Right ventricle myocardium inferior (tissue), 1 donor: ENCODE data around the gene MTF2. TPM values are rescaled to one million over a fixed set of nuclear protein-coding genes. Genes with fewer than 3 reads are reported as not detected.
"Not testable (repeated sequence)": the region's sequence is repeated elsewhere in the genome, so short reads cannot be mapped to it uniquely, and the experiment has no call there.

ENCODE experiments used
- ATAC-seq: fragments of 200-7000 bp; cut with Tn5 transposase; one replicate; pipeline ENCODE4 v1.9.1; 2020; ENCODE audit warnings: mild to moderate bottlenecking, moderate library complexity
- DNase-seq: peaks from one replicate; pipeline ENCODE4 v3.0.0; 2021; ENCODE audit errors: missing footprints
- intact Hi-C: fragments of 100-400 bp; cut with DNase I; formaldehyde crosslinking; loops from one replicate; pipeline ENCODE4 v1.11.0; 2022
- long read RNA-seq: library from polyadenylated mRNA; unstranded; transcript quantifications from one replicate; pipeline ENCODE4 v2.0.0, GENCODE V29; 2021
- total RNA-seq: library from RNA; stranded (reverse); fragmentation: NEBNext Ultra II Directional; extraction: Animal tissue kit (Norgen Biotek cat#: 25700); gene quantifications from one replicate; pipeline ENCODE4 v1.2.1, GENCODE V29; 2021
- donor health status: DM: no; HTN: yes; CAD: no; lungs with severe emphysema.

Gene MTF2
- total RNA-seq = 7.1 TPM
- long read RNA-seq, full-length matches to known transcripts = 6 of 8 reads
- long read RNA-seq, partial matches to known transcripts = 0 of 8 reads
- long read RNA-seq, other reads (novel, unspliced or antisense) = 2 of 8 reads

DNA sequence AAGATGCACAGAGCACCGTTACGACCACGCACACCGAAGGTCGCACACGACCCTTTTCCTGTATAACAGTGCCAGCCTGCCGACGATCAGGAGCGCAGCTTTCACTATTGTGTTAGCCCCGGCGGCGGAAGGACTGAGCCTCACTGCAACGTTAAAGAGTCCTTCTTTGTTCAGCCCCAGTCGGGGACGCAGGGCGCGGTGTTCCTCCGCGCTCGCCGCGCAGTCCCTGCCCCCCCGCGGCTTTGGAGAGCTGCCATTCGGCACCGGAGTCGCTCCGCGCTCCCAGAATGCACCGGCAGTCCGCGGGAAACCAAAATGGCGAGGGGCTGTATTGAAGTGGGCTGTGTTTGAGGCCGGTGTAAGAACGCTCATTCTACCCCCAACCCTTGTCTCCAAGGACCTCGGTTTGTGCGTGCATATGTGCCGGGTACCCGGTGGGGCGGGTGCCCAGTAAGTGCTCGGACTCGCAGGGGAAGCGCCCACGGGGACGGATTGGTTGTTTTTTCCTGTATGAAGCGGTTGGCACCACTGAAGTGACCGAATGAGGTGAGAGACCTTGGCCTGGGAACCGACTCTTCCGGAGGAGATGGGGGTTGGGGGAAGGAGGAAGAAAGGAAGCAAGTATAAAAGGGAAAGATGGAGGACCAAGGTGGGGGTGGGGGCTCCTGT, at the start of gene MTF2:
Gene MTF2 (plus strand): TSS at position 298 of the 669 bp plus-strand sequence. CDS start 244 bp downstream, at position 542.
- DNase-seq = peak; percentile 95
- peak; percentile 97 for ATAC-seq

DNA sequence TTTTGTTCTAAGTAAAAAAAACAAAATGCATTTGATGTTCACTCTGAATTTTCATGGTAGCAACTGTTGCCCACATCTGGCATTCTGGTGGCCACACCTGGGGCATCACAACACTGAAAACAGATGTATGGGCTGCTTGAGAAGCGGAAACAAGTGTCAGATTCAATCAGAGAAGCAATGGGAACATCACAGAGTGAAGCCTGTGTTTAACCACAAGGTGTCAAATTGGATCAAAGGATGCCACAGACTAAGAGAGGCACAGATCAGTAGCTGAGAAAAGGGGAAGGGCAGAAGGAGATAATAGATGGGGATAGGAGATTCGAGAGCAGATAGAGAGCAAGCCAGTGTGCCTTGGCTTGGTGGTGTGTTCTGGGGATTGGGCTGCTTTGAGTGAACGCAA, 49.8 kb upstream of the MTF2 start:
- ATAC-seq (no peak), DNase-seq (no peak)
- intact Hi-C loops = no loop called here

More for the DNA sequence above, at the start of gene MTF2:
- intact Hi-C loops = loop anchor here (1.0 kb wide), 1 partner anchor 101 kb away; the partner anchor contains the start of genes CCDC18 and TMED5

DNA sequence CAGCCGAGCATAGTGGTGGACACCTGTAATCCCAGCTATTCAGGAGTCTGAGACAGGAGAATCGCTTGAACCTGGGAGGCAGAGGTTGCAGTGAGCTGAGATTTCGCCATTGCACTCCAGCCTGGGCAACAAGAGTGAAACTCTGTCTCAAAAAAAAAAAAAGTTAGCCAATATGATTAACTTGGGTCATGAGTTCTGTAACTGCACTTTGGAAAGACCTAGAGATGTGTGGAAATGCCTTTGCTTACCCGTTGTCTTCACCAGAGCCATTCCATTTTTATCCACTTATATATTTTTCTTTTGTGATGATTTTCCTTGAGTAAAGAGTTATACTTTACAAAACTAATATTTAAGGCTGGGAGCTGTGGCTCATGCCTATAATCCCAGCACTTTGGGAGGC, 48.9 kb upstream of the MTF2 start:
- ATAC-seq, intact Hi-C loops, DNase-seq: not testable (repeated sequence)

DNA sequence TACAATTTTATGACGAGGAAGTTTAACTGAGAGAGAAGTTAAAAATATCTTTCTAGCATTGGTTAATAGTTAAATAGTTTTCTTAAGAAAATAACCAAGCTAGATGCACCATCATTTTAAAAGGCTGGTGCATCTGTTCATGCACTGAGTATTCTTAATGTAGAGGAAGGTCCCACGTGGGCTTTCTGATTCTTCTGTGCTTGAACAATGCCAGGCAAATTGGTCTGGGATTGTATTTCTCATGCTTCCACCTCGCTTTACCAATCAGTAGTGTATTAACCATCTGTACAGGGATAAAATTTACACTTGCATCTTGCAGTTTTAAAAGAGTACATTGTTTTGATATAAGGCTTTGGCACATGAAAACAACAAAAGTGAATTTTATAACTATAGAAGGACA, 47.4 kb upstream of the MTF2 start:
- no peak for ATAC-seq

DNA sequence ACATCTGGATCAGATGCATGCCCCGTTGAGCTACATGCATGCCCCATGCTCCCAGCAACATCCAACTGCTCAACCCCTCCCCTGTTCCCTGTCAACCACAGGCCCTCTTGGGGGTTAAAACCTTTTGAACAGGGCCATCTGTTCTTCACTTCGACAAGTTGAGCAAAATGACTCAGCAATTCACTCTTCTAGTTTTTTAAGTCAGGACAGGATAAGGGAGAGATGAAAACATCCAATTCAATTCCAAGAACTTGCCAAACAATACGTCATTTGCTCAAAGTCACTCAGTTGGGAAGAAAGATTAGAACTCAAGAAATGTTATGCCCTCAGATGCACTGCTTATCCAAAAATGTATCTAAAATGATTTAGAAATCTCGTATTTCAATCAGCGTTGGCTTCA, 46.1 kb upstream of the MTF2 start:
- intact Hi-C loops = no loop called here
- peak; percentile 63 for ATAC-seq
- DNase-seq = no peak

More for the DNA sequence above, 47.4 kb upstream of the MTF2 start:
- no peak for DNase-seq
- intact Hi-C loops = no loop called here

DNA sequence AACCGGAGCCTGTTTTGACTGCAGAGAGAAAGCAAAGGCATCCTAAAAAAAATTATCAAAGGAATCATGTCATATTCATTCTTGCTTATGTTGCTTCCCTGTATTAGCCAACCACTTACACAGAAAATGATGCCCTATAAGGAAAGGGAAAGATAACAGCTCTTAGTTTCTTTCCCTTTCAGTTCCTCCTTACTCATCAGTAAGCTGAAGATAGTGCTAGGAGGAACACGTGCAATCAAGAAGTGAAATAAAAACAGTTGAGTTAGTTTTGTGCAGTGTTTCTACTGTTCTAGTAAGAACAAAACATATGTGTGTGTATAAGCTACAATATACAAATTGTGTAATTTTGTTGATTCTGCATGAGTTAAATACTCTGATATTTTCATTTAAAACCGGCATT, 45.3 kb upstream of the MTF2 start:
- intact Hi-C loops = no loop called here
- DNase-seq (no peak), ATAC-seq (no peak)

DNA sequence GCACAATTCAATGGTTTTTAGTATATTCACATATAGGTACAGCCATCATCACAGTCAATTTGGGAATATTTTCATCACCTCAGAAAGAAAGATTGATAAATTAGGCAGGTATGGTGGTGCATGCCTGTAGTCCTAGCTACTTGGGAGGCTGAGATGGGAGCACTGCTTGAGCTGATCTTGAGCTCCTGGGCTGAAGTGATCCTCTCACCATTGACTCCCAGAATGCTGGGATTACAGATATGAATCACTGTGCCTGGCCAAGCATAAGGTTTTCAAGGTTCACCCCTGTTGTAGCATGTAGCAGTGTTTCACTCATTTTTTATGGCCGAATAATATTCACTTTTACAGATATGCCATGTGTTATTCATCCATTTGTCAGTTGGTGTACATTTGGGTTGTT, 44.7 kb upstream of the MTF2 start:
- no peak for ATAC-seq
- no peak for DNase-seq
- intact Hi-C loops = no loop called here

DNA sequence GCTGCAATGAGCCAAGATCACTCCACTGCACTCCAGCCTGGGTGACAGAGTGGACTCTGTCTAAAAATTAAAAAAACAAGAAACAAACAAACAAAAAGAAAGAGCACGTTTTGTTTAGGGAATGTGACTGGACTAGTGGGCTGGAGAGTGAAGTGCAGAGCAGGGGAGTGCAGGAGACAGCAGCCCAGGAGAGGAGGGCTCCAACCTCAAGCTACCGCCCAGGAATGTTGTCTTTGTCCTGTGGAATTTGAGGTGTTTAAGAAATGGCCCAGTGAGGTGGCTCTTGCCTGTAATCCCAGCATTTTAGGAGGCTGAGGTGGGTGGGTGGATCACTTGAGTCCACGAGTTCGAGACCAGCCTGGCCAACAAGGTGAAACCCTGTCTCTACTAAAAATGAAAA, 42.4 kb upstream of the MTF2 start:
- ATAC-seq (no peak), DNase-seq (no peak)
- intact Hi-C loops = no loop called here

DNA sequence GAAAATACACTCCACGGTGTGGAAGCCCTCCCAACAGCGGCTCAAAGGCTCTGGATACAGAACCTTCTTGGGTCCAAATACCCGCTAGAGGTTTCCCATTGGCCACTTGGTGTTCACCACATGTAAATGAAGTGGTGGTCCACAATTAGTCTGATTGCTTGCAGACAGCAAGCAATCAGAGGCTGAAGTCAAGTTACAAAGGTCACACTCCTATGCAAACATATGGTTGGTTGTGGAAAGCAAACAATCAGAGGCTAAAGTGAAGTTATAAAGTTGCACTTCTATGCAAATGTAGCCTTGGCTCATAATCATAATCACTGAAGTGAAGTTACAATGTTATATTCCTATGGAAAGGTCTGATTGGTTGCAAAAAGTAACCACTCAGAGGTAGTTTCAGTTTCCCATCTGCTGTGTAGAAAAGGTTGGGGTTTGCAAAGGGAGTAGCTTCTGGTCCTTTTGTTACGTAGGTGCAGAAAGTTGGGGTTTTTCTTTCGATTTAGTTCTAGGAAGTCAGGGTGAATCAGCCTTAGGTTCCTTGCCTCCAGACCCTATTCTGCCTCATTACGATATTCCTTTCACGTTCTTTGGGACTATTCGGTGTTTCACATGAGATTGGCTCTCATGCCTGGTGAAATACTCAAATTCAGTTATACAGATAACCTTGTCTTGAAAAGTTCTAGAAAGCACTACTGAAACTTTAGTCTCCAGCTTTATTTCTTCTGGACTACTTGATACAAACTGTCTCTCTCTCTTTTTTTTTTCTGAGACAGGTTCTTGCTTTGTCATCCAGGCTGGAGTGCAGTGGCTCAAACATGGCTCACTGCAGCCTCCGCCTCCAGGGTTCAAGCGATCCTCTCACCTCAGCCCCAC, 36.7 kb upstream of the MTF2 start:
- no peak for DNase-seq
- no peak for ATAC-seq
- intact Hi-C loops = no loop called here

DNA sequence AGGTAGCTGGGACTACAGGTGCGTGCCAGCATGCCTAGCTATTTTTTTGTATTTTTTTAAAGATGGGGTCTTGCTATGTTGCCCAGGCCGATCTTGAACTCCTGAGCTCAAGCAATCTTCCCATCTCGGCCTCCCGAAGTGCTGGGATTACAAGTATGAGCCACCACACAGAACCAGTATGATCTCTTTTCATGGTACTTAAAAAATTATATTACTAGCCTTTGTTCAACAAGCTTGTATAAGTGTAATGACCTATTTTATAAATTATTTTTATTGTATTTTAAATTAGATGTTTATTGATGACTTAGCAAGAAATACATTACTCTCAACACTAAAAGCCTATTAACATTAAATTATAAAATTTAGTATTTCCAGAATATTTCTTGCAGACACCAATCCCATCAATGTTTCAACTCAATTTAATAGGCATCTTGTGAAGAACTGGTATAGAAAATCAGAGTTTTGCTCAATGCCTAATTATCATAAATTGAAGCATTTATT, 36.0 kb upstream of the MTF2 start:
- DNase-seq (no peak), ATAC-seq (no peak)
- intact Hi-C loops = no loop called here

DNA sequence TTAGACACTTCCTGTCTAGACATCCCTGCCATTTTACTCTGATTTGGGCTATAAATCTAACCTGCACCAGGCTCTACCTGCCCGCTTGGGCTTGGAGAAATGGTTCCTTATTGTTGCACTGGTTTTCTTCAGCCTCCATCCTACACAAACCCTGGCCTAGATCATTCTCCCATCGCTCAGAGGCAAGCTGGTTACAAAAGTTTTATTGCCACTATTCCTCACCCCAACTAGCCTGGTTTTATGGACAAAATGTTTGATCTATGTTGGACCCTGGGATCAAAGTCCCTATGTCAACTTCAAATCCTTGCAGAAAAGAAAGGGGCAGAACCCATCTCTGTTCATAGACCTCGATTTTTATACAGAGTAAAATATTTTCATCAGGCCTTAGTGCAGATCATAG, 31.5 kb upstream of the MTF2 start:
- no peak for ATAC-seq
- intact Hi-C loops = no loop called here
- no peak for DNase-seq

DNA sequence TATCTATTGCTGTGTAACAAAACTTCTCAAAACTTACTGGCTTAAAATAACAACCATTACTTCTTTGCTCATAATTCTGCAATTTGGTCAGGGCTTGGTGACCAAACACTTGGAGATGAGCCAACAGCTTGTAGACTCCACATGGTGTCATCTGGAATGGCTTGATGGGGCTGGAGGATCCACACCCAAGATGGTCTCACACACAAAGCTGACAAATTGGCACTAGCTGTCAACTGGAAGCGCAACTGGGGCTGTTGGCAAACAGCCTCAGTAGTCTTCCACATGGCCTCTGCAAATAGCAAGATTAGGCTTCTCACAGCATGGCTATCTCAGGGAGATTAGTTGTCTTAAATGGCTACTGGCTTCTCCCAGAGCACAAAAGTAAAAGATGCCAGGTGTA, 27.1 kb upstream of the MTF2 start:
- DNase-seq (no peak), ATAC-seq (no peak)
- intact Hi-C loops = no loop called here

DNA sequence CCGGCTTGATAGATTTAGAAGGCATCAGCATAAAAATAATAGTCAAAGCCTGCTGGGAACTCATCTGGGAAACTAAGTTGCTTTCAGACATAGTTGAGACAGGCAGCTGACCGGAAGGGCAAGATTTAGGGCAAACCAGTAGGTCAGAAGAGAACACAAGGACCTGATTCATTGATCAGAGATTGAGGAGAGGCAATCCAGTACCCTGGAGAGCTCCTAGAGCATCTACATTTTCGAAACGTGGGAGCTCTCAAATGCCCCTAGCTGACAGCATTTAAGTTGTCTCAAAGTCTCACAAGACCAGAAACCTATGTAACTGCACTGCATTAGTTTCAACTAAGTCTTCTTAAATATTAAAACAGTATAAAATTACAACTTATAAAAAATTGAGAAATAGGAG, 22.9 kb upstream of the MTF2 start:
- intact Hi-C loops = no loop called here
- no peak for ATAC-seq
- DNase-seq = no peak

DNA sequence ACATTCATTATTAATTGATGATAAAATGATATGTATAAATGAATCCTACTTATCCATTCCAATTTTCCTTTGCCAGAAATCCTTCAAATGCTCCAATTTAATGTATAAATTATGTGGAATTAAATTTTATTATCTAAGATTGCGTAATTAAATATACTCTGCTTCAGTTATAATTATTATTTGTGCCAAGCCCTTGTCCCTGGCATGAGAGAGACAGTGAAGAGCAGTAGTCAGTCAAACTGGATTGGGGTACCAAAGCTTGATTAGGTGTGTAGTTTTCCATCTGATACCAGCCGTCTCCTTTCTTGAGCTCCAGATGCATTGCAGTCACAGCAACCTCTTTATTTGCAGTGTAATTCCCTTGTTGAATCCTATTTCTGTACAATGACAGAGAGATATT, 22.4 kb upstream of the MTF2 start:
- DNase-seq (no peak), ATAC-seq (no peak)
- intact Hi-C loops = no loop called here

DNA sequence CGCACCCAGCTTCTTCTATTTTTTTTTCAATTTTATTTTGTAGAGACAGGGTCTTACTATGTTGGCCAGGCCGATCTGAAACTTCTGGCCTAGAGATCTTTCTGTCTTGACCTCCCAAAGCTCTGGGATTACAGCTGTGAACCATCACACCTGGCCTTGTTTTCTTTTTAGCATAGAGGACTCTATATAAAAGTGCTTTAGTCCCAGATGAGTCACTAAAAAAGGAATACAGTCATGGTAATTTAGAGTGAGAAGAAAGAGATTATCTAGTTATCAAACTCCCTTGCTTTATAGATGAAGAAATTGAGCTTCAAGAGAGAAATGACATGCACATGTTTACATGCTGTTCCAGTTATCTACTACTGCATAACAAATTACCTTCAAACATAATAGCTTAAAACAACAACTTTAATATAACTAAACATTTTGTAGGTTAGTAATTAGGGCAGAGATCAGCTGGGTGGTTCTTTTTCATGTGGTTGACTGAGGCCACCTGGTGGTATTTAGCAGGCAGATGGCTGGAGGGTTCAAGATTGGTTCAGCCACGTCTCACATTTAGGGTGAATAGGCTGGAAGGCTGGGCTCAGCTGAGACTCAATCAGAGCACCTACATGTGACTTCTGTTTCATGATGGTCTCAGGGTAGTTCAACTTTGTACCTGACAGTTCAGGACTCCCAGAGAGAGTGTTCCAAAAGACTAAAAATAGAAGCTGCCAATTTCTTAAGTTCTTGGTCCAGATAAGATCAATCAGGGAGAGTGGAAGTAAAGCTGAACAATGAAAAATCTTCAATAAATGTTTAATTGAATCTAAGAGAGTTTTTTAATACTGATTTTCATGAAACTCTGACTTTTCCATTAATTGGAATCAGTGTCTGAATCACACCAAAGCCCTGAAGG, 16.9 kb upstream of the MTF2 start:
- no peak for DNase-seq
- no peak for ATAC-seq
- intact Hi-C loops = loop anchor here (5.0 to 10.0 kb wide), 2 partner anchors 40 to 207 kb away; no protein-coding TSS in a partner anchor

DNA sequence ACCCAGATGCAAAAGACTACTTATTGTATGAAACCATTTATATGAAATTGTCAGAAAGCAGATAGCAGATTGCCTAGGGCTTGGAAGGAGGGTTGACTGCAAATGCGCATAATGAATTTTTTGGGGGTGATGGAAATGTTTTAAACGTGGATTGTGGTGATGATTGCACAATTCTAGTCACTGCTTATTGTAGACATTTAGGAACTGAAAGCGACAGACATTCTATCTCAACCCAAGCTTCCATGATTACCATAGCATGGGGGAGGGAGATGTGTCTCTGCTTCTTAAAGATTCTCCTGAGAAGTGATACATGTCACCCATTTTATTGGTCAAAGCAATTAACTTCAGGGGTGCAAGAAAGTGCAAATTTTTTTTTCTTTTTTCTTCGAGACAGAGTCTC, 2.8 kb upstream of the MTF2 start:
- intact Hi-C loops = no loop called here
- ATAC-seq (no peak), DNase-seq (no peak)

DNA sequence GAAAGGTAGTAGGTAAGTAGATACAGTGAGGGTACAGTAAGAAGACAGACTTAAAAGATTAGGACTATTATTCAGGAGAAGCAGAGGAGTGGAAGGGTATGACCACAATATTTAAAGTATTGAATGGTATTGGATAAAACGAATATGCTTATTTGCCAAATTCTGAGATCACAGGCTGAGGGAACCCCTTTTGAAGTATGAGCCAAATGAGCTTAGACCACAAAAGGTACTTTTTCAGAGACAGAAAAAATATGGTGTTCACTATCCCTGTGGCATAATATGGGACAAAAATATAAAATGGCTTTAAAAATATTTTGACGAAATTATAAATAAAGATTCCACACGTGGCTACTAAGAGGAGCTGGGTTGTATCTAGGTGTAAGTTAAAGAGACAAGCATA, 880 bp upstream of the MTF2 start:
- ATAC-seq = no peak
- no peak for DNase-seq
- intact Hi-C loops = no loop called here

DNA sequence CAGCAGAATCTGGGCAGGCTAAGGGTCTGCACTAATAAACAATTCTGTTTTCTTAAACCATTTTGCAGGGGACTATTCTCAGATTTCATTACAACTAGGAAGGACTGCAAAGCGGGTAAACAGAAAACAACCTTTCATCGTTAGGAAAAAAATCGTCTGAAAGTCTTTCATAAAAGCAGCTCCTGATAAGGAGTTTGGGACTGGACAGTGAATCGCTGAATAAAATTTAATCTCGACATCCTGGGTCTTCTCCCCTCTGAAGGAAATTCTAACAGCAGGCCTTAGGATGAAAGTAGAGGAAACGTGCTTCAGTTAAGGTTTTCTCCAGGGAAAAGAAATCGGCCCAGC, 471 bp upstream of the MTF2 start:
- intact Hi-C loops = no loop called here
- ATAC-seq (no peak), DNase-seq (no peak)

DNA sequence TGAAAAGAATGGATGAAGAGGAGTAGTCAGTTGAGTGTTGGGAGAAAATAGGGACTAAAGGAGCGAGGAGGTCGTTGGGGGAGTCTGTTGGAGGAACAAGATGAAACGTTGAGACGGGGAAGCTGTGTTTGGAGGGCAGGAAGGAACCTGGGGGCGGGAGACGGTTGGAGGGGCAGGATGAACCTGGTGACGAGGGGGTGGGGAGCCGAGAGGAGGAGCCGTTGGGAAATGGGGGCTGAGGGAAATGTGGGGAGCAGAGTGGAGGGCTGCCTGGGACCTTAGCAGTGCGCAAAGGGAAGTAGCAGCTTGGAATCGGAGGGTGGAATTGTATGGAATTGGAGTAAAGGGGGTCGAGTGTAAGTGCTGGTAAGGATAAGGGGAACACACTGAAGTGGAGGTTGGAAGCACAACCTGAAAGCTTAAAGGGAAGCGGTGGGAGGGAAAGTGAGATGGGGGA, 630 bp downstream of the MTF2 start:
- peak; percentile 15 for ATAC-seq
- DNase-seq = no peak
- intact Hi-C loops = loop anchor here (1.0 kb wide), 1 partner anchor 101 kb away; the partner anchor contains the start of genes CCDC18 and TMED5
